Measurements from ENCODE around the gene SF3A1. TPM values are rescaled to one million over a fixed set of nuclear protein-coding genes. Genes with fewer than 3 reads are reported as not detected.

SF3A1 gene
- total and polyA plus RNA-seq, 9 of the 15 experiments (the other 6 are each of a cell fraction or from before 2014, with no cell fraction given), result 6.7 to 228 (median 13.0) TPM

DNA sequence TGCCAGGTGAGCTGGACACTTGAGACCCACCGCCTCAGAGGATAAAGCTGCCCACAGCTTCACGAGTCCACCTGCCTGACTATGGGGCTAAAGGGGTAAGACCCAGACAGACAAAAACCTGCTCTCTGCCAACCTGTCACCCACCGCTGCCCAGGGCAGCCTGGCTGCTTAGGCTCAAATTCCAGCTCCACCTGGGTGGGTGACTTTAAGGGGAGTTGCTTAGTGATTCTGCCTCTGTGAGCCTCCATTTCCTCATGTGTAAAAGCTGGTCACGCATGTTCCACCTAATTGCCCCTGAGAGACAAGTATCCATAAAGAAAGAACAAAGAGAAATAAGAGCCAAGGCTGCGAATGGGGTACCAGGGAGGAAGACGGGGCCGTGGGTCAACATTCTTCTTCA is 63.7 kb downstream of the SF3A1 start:
- Histone ChIP-seq H3K4me1 (replicated peaks in 1 of 2; ENCODE audit: control insufficient read depth in 2 of 2, insufficient read depth in 2 of 2, low read length in 2 of 2) (peaks cover 17 to 30% of the 10 kb centered on the region in 2 experiments; a peak in 4 of 5 replicates), H3K36me3 (ENCODE audit: control insufficient read depth, insufficient read depth, low read length) (peaks cover 16% of the 10 kb centered on the region; the same call in 1 of the 3 replicates)
- FAIRE-seq, result no peak

More for the DNA sequence above, 63.7 kb downstream of the SF3A1 start:
- H3K9ac ChIP-seq (ENCODE audit: insufficient read depth in 1 of 2, low read depth in 2 of 2, low read length in 2 of 2), result no peak overlapping the region
- BruUV-seq (replicated peaks), result no TSS peak
- ChIA-PET CTCF (ENCODE audit: low intra/inter-chr PET ratio) (no interaction called here), POLR2A (interaction anchor here (1.2 kb wide), 1 partner anchor 11 kb away, joined by 3 read pairs; no protein-coding TSS in a partner anchor)
- H3K27me3 ChIP-seq (ENCODE audit: control insufficient read depth in 2 of 2, insufficient read depth in 2 of 2, low read length in 2 of 2), result no peaks in the 10 kb centered on the region
- DNase-seq (ENCODE audit: extremely low read depth in 1 of 4, low spot score in 3 of 4), result no peak
- TF ChIP-seq POLR2AphosphoS5 (IDR thresholded peaks at IDR 0.05; ENCODE audit: control insufficient read depth, insufficient read depth, low read depth, low read length) (no peak), RBM25 (IDR thresholded peaks at IDR 0.05; ENCODE audit: low read depth, low read length, severe bottlenecking) (no peak), HINFP (tag; conservative IDR thresholded peaks at IDR 0.05; ENCODE audit: low read depth) (no peak), TAF9B (IDR thresholded peaks at IDR 0.05; ENCODE audit: partially characterized antibody) (no peak)
- in situ Hi-C loops (cut with MboI) (no loop called here), intact Hi-C loops (cut with micrococcal nuclease) (no loop called here)
- no peaks in the 10 kb centered on the region for H3K9me3 ChIP-seq (replicated peaks; ENCODE audit: control insufficient read depth, insufficient read depth, low read depth, low read length)
- H3K79me2 ChIP-seq (ENCODE audit: control insufficient read depth, insufficient read depth, low read length), result no peaks in the 10 kb centered on the region
- H2AFZ ChIP-seq (ENCODE audit: low read depth, low read length), result no peak overlapping the region
- H4K20me1 ChIP-seq (replicated peaks; ENCODE audit: control insufficient read depth, insufficient read depth, low read length), result peaks cover 6% of the 10 kb centered on the region; the same call in 1 of the 2 replicates
- H3K4me3 ChIP-seq, result no peak overlapping the region
- H3K4me2 ChIP-seq (ENCODE audit: insufficient read depth, low read length), result no peak overlapping the region
- H3K27ac ChIP-seq (ENCODE audit: extremely low read depth, low read depth, low read length), result no peak overlapping the region
- no peak for ATAC-seq
- 94% methylated on average over 5 of the region's 7 CpGs for WGBS (ENCODE audit: insufficient coverage, low coverage, missing lambda C conversion rate)
- no peaks in the 10 kb centered on the region for H3K9me1 ChIP-seq (ENCODE audit: control insufficient read depth, insufficient read depth, low read length)

All from K562 (cell line).